SK-N-MC (cell line): ENCODE measurements around the gene C1orf56.

ENCODE experiments used
- DNase-seq: peaks from one replicate; pipeline ENCODE4 v3.0.0-alpha.2; 2011; ENCODE audit warnings: low read depth, low spot score
- H3K27ac ChIP-seq: fragments of 200-600 bp; sonication (generic); 2 replicates; pipeline ENCODE4 v1.5.1; 2016; ENCODE audit warnings: mixed run types
- H3K36me3 ChIP-seq: fragments of 200-600 bp; sonication (generic); 2 replicates; pipeline ENCODE4 v1.6.1; 2017; ENCODE audit warnings: antibody characterized with exemption, low read length, mixed read lengths; ENCODE audit not compliant: insufficient read depth
- H3K4me3 ChIP-seq: fragments of 200-600 bp; sonication (generic); 2 replicates; pipeline ENCODE4 v1.5.1; 2016
- H3K9ac ChIP-seq: fragments of 200-600 bp; sonication (generic); 2 replicates; pipeline ENCODE4 v1.8.0; 2017; ENCODE audit warnings: mixed run types, mixed read lengths; ENCODE audit not compliant: insufficient read length
- H3K9me3 ChIP-seq: fragments of 200-600 bp; sonication (generic); 2 replicates; pipeline ENCODE4 v1.6.1; 2017; ENCODE audit warnings: low read depth, mild to moderate bottlenecking, antibody characterized with exemption, low read length, moderate library complexity, mixed read lengths
- EZH2 ChIP-seq: fragments of 200-600 bp; sonication (generic); IDR thresholded peaks from one replicate; pipeline ENCODE4 v1.6.1; 2017; ENCODE audit warnings: antibody characterized with exemption
- FOXP2 ChIP-seq: optimal IDR thresholded peaks from 2 replicates; pipeline ENCODE3; 2011; ENCODE audit warnings: mild to moderate bottlenecking, moderate library complexity; ENCODE audit not compliant: insufficient read depth; ENCODE audit errors: extremely low read length, control extremely low read depth
- POLR2AphosphoS5 ChIP-seq: IDR thresholded peaks from 2 replicates; pipeline ENCODE4 v1.6.1; 2012; ENCODE audit warnings: mild to moderate bottlenecking, low read depth, low read length, borderline replicate concordance

The C1orf56 gene

DNA sequence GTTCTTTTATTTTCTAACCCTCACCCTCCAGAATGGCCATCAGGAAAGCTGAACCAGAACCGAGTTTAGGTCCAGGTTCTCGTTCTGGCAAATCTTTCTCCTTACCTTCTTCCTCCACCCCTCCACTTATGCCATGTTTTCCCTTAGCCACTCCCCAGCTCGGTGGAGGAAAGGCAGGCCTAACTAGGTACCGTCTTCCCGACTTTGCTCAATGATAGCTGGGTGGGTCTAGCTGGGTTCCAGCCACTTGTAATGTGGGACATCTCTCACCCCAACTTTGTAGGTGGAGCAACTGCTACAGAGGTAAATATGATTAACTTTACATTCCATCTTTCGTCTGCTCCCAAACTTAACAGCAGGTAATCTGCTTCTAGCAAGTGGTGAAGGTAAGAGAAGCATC lies 10.5 kb upstream of the C1orf56 start:
- TF ChIP-seq FOXP2 (no peak), POLR2AphosphoS5 (no peak), EZH2 (no peak)

DNA sequence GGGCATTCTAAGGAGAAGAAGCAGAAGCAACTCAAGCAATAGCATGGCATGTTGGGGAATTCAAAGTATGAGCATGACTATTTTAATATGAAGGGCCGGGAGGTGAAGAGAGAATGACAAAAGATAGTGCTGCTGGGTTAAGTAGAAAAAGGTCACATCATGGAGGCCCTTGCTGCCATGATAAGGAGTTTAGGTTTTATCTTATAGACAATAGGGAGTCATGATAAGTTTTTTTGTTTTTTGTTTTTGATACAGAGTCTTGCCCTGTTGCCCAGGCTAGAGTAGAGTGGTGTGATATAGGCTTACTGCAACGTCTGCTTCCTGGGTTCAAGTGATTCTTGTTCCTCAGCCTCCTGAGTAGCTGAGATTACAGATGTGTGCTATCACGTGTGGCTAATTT lies 8.0 kb upstream of the C1orf56 start:
- TF ChIP-seq FOXP2 (no peak), EZH2 (no peak), POLR2AphosphoS5 (no peak)
- DNase-seq: no peak
- H3K36me3 ChIP-seq: peaks cover 6% of the 10 kb centered on the region; the same call in 1 of the 2 replicates
- H3K27ac ChIP-seq: no peak overlapping the region
- no peak overlapping the region for H3K4me3 ChIP-seq
- H3K9me3 ChIP-seq: no peaks in the 10 kb centered on the region
- no peak overlapping the region for H3K9ac ChIP-seq

More for the DNA sequence above, 10.5 kb upstream of the C1orf56 start:
- no peak overlapping the region for H3K4me3 ChIP-seq
- peaks cover 16% of the 10 kb centered on the region; the same call in 1 of the 2 replicates for H3K36me3 ChIP-seq
- H3K9ac ChIP-seq: no peak overlapping the region
- H3K27ac ChIP-seq: no peak overlapping the region
- H3K9me3 ChIP-seq: no peaks in the 10 kb centered on the region
- no peak for DNase-seq

DNA sequence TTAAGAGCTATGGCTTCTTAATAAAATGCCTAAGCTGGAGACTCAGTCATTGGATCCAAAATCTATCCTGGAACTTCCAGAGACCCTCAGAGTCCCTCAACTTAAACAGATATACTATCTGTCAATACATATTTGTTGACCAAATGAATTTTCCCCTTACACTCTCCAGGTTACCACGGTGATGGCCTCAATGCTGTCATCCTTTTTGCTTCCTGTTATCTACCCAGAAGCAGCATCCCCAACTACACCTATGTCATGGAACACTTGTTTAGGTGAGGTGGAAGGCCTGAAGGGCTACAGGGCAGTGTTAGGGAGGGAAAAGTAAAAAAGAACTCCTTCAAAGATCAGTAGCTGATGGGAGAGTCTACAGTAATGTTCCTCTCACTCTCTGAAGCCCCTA lies 4.4 kb upstream of the C1orf56 start:
- Histone ChIP-seq H3K36me3 (no peaks in the 10 kb centered on the region), H3K9me3 (no peaks in the 10 kb centered on the region), H3K4me3 (no peak overlapping the region), H3K27ac (no peak overlapping the region), H3K9ac (no peak overlapping the region)
- TF ChIP-seq EZH2: no peak
- TF ChIP-seq POLR2AphosphoS5: no peak
- no peak for TF ChIP-seq FOXP2
- no peak for DNase-seq

DNA sequence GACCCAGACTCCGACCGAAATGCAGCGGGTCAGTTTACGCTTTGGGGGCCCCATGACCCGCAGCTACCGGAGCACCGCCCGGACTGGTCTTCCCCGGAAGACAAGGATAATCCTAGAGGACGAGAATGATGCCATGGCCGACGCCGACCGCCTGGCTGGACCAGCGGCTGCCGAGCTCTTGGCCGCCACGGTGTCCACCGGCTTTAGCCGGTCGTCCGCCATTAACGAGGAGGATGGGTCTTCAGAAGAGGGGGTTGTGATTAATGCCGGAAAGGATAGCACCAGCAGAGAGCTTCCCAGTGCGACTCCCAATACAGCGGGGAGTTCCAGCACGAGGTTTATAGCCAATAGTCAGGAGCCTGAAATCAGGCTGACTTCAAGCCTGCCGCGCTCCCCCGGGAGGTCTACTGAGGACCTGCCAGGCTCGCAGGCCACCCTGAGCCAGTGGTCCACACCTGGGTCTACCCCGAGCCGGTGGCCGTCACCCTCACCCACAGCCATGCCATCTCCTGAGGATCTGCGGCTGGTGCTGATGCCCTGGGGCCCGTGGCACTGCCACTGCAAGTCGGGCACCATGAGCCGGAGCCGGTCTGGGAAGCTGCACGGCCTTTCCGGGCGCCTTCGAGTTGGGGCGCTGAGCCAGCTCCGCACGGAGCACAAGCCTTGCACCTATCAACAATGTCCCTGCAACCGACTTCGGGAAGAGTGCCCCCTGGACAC lies 534 bp downstream of the C1orf56 start:
- no peak for TF ChIP-seq FOXP2
- 0 out of 2 replicates have a peak, but pooled peaks have one; percentile 38 for TF ChIP-seq POLR2AphosphoS5
- TF ChIP-seq EZH2: no peak
- Histone ChIP-seq H3K27ac (no peak overlapping the region), H3K4me3 (peak overlapping the region; percentile 92), H3K36me3 (peaks cover 5% of the 10 kb centered on the region; the same call in 1 of the 2 replicates), H3K9me3 (no peaks in the 10 kb centered on the region), H3K9ac (peak overlapping the region; percentile 72)
- no peak for DNase-seq

DNA sequence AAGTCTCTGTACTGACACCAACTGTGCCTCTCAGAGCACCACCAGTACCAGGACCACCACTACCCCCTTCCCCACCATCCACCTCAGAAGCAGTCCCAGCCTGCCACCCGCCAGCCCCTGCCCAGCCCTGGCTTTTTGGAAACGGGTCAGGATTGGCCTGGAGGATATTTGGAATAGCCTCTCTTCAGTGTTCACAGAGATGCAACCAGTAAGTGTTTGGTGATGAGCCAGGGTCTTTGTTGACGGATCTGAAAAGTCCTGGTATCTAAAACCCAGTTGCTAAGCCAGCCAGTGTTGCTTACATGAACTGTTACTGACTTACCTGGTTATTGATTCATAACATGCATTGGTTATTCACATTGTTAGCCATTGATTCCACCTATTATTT lies 1.1 kb downstream of the C1orf56 start:
- no peak overlapping the region for H3K27ac ChIP-seq
- no peak for DNase-seq
- peaks cover 11% of the 10 kb centered on the region; the same call in 1 of the 2 replicates for H3K36me3 ChIP-seq
- no peaks in the 10 kb centered on the region for H3K9me3 ChIP-seq
- H3K9ac ChIP-seq: no peak overlapping the region
- peak overlapping the region; percentile 92; the same call in 1 of the 2 replicates for H3K4me3 ChIP-seq
- TF ChIP-seq EZH2 (no peak), FOXP2 (no peak), POLR2AphosphoS5 (no peak)

DNA sequence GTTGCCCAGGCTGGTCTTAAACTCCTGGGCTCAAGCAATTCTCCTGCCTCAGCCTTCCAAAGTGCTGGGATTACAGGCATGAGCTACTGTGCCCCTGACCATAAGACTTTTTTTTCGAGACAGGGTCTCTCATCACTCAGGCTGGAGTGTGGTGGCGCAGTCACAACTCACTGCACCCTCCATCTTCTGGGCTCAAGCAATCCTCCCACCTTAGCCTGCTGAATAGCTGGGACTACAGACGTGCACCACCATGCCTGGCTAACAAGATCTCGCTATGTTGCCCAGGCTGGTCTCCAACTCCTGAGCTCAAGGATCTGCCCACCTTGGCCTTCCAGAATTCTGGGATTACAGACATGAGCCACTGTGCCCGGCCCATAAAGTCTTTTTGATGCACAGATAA lies 1.9 kb downstream of the C1orf56 start:
- H3K27ac ChIP-seq: no peak overlapping the region
- no peak overlapping the region for H3K9ac ChIP-seq
- TF ChIP-seq FOXP2 (no peak), EZH2 (no peak), POLR2AphosphoS5 (no peak)
- DNase-seq: no peak
- H3K4me3 ChIP-seq: no peak overlapping the region
- H3K36me3 ChIP-seq: peaks cover 19% of the 10 kb centered on the region; the same call in 1 of the 2 replicates
- no peaks in the 10 kb centered on the region for H3K9me3 ChIP-seq

DNA sequence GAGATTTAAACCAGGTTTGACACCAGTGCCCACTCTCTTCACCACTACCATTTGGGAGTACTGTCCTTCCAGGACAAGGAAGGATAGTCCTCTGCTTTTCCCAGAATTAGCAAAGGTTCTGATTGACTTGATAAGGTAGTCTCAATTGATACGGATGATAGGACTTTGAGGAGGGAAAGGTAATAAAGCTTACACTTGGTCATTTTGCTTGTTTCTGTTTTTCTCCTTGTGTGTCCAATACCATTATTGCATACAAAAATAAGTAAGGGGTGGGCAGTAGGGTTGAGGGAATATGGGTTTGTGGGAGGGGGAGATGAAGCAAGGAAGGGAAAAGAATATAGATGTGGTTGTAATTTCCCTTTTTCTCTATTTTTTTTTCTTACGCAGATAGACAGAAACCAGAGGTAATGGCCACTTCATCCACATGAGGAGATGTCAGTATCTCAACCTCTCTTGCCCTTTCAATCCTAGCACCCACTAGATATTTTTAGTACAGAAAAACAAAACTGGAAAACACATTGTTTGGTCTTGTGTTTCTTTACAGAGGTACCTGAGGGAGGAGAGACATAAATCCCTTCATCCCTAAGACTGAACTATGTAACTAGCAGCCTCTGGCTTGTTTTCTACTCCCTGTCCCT lies 2.6 kb downstream of the C1orf56 start:
- TF ChIP-seq EZH2 (no peak), POLR2AphosphoS5 (peak; percentile 26; the same call in 1 of the 2 replicates), FOXP2 (no peak)
- Histone ChIP-seq H3K9me3 (no peaks in the 10 kb centered on the region), H3K9ac (no peak overlapping the region), H3K36me3 (peaks cover 26% of the 10 kb centered on the region), H3K4me3 (no peak overlapping the region), H3K27ac (no peak overlapping the region)
- DNase-seq: no peak

DNA sequence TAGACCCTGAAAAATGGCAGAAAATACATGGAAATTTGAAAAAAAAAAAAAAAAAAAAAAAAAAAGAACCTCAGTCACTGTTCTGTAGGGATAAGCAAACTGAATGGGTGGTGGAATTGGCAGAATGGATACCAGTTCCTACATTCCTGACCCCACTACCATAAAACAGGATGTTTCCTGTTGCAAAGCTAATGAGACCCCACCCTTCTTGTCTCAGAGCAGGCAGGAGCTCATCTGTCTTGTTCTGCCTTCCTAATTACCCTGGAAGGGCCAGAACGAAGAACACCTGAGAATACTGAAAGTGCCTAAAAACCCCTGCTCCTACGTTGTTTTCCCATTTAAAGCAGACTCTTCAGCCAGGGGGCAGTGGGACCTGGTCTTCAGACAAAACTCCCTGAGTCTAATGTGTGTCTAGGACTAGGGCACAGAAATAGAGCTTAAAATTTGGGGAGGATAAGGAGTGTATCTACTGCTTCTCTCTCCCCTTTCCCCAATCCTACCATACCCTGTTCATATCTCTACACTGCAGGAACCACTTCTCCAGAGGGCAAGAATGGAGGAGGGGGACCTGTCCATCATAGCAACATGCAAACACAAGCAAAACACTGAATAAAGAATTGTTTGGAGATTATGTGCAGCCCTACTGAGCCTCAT lies 3.9 kb downstream of the C1orf56 start:
- no peak for TF ChIP-seq EZH2
- no peak for TF ChIP-seq FOXP2
- peak; percentile 16; the same call in 1 of the 2 replicates for TF ChIP-seq POLR2AphosphoS5
- Histone ChIP-seq H3K9ac (no peak overlapping the region), H3K4me3 (no peak overlapping the region), H3K9me3 (no peaks in the 10 kb centered on the region), H3K27ac (no peak overlapping the region), H3K36me3 (peaks cover 39% of the 10 kb centered on the region)
- no peak for DNase-seq

DNA sequence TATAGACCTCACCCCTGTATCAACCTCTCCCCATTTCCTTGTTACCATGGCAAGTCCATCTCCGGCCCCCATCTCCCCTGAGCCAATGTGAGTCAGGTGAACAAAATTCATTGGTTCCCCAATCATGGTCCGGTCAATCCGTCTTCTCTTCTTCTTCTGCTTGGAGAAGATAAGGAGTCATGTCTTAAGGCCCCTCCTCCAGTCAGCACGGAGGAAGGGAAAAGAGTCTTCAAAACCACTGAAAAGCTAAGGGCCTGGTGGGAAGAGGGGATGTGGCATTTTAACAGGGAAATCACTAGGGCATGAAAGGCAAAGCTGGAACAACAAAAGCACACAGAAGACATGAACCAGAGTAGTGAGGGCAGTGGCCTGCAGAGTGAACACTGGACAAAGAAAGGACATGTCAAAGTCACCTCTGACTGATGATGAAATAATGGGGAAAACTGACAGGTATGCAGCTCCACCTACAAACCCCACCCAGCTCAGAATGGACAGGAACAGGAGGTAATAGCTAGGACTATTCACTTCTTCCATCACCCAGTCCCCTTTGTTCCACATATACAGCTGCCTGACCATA lies 7.5 kb downstream of the C1orf56 start:
- peaks cover 43% of the 10 kb centered on the region for H3K36me3 ChIP-seq
- H3K9me3 ChIP-seq: no peaks in the 10 kb centered on the region
- no peak overlapping the region for H3K27ac ChIP-seq
- H3K4me3 ChIP-seq: no peak overlapping the region
- no peak overlapping the region for H3K9ac ChIP-seq
- DNase-seq: no peak
- no peak for TF ChIP-seq EZH2
- no peak for TF ChIP-seq FOXP2
- no peak for TF ChIP-seq POLR2AphosphoS5
